GM18951 (cell line): ENCODE measurements around the gene CYP4F8.
"Not testable (repeated sequence)": the region's sequence is repeated elsewhere in the genome, so short reads cannot be mapped to it uniquely, and the experiment has no call there.

Experiments used
- POLR2A ChIP-seq: IDR thresholded peaks from 4 replicates; pipeline ENCODE4 v1.6.1; 2011; ENCODE audit warnings: mild to moderate bottlenecking; ENCODE audit not compliant: insufficient read length, insufficient read depth; ENCODE audit errors: extremely low read depth
- in situ Hi-C: fragments of 300-500 bp; cut with MboI; formaldehyde crosslinking; loops from one replicate; pipeline ENCODE4 v1.12.0; 2022; ENCODE audit warnings: low sequenced_read_pairs, mixed read lengths, inconsistent platforms; ENCODE audit not compliant: unreplicated experiment

Gene CYP4F8

GRCh38 chr19:15671237-15671821, 56.3 kb downstream of the CYP4F8 start:
- TF ChIP-seq POLR2A = no peak
- in situ Hi-C loops = no loop called here

- in situ Hi-C loops = no loop called here
- no peak for TF ChIP-seq POLR2A
Observed at GRCh38 chr19:15671891-15672579, 57.0 kb downstream of the CYP4F8 start.

- in situ Hi-C loops = no loop called here
- TF ChIP-seq POLR2A = no peak
Observed at GRCh38 chr19:15672580-15673175, 57.7 kb downstream of the CYP4F8 start, which contains the start of gene CYP4F12. TSS of gene CYP4F12 (plus strand) at chr19:15673087. CDS start at chr19:15673530, 443 bp downstream.

GRCh38 chr19:15673176-15673654, 58.2 kb downstream of the CYP4F8 start:
- in situ Hi-C loops = no loop called here
- TF ChIP-seq POLR2A = no peak

- no peak for TF ChIP-seq POLR2A
- in situ Hi-C loops = no loop called here
Observed at GRCh38 chr19:15675560-15675959, 60.5 kb downstream of the CYP4F8 start.

- no peak for TF ChIP-seq POLR2A
- in situ Hi-C loops = no loop called here
Observed at GRCh38 chr19:15679089-15679488, 64.1 kb downstream of the CYP4F8 start.

GRCh38 chr19:15679865-15680264, 64.8 kb downstream of the CYP4F8 start:
- in situ Hi-C loops = not testable (repeated sequence)
